HCT116 (cell line): Measurements from ENCODE around the gene KIFAP3. TPM values are rescaled to one million over a fixed set of nuclear protein-coding genes. Genes with fewer than 3 reads are reported as not detected.

Experiments
- ATAC-seq: fragments of 200-7000 bp; cut with Tn5 transposase; 2 replicates; pipeline ENCODE4 v1.9.1; 2020; ENCODE audit warnings: mild to moderate bottlenecking, moderate library complexity
- BruUV-seq: library from RNA; stranded (reverse); fragments of 400-500 nt; replicated peaks from 2 replicates; lab custom pipeline; 2021; lab: Mats Ljungman, UMichigan
- CTCF ChIA-PET: fragments of 300-600 bp; sonication (Branson Sonifier 250); formaldehyde crosslinking; loops from one replicate; lab custom pipeline; 2021; ENCODE audit warnings: antibody characterized with exemption; lab: Charles Lee
- POLR2A ChIA-PET: fragments of 300-600, 350-600 bp; sonication (Branson Sonifier 250); formaldehyde crosslinking; loops from one replicate; lab custom pipeline; 2021; ENCODE audit warnings: antibody characterized with exemption; lab: Charles Lee
- RAD21 ChIA-PET, 2 experiments: fragments of 300-600 bp; sonication (Branson Sonifier 250); formaldehyde crosslinking; loops; one replicate each; lab custom pipeline; 2023; ENCODE audit warnings: low total read pairs in 2 of 2; ENCODE audit not compliant: uncharacterized antibody in 2 of 2, unreplicated experiment in 2 of 2, low non-redundant PET in 1 of 2; lab: Charles Lee
- DNase-seq: peaks from one replicate; pipeline ENCODE4 v3.0.0-alpha.2; 2010; ENCODE audit warnings: low read depth, low spot score
- H2AFZ ChIP-seq: fragments of 200-600 bp; shearing (Covaris generic), sonication (generic); 2 replicates; pipeline ENCODE4 v1.6.1; 2017; ENCODE audit warnings: low read depth, mixed run types, mixed read lengths, antibody characterized with exemption, low read length; ENCODE audit not compliant: poor library complexity, severe bottlenecking
- H3K27ac ChIP-seq: 2 replicates; pipeline ENCODE4 v1.5.1; 2012; ENCODE audit warnings: low read depth, low read length
- H3K27me3 ChIP-seq: fragments of 200-600 bp; sonication (generic); 2 replicates; pipeline ENCODE4 v1.6.1; 2016; ENCODE audit warnings: mixed run types, low read length, mixed read lengths; ENCODE audit not compliant: insufficient read depth
- H3K36me3 ChIP-seq, 2 experiments: fragments of 200-500 bp in 1 of 2; fragments of 200-600 bp in 1 of 2; sonication (Bioruptor generic) in 1 of 2; sonication (generic) in 1 of 2; 2 replicates each; pipeline versions ENCODE4 v1.5.1 to v1.6.1; 2014 to 2016; ENCODE audit warnings: low read length in 2 of 2, inconsistent platforms in 1 of 2, mixed read lengths in 1 of 2, mixed run types in 1 of 2; ENCODE audit not compliant: insufficient read depth in 2 of 2, control insufficient read depth in 1 of 2
- H3K4me1 ChIP-seq, 2 experiments: fragments of 200-600 bp in 1 of 2; sonication (generic) in 1 of 2; 2 replicates each; pipeline versions ENCODE4 v1.5.1 to v1.6.1; 2012 to 2017; ENCODE audit warnings: low read length in 2 of 2, inconsistent platforms in 1 of 2, mild to moderate bottlenecking in 1 of 2, mixed read lengths in 1 of 2, mixed run types in 1 of 2, moderate library complexity in 1 of 2; ENCODE audit not compliant: insufficient read depth in 2 of 2, control insufficient read depth in 1 of 2
- H3K4me2 ChIP-seq: fragments of 200-600 bp; sonication (generic); 2 replicates; pipeline ENCODE4 v1.6.1; 2017; ENCODE audit warnings: mixed run types, low read length, mixed read lengths
- H3K4me3 ChIP-seq, 2 experiments: fragments of 200-600 bp in 1 of 2; sonication (generic) in 1 of 2; replicated peaks in 1 of 2; 2 replicates each; pipeline ENCODE4 v1.5.1; 2011 to 2016; ENCODE audit warnings: low read length in 2 of 2, control low read depth in 1 of 2, low read depth in 1 of 2, mild to moderate bottlenecking in 1 of 2, mixed read lengths in 1 of 2, mixed run types in 1 of 2
- H3K79me2 ChIP-seq: fragments of 200-600 bp; sonication (generic); 2 replicates; pipeline ENCODE4 v1.6.1; 2017; ENCODE audit warnings: mild to moderate bottlenecking, mixed run types, low read length, moderate library complexity, mixed read lengths; ENCODE audit not compliant: insufficient read depth
- H3K9ac ChIP-seq: fragments of 200-600 bp; sonication (generic); 2 replicates; pipeline ENCODE4 v1.6.1; 2016; ENCODE audit warnings: low read length, mixed read lengths
- H3K9me2 ChIP-seq: fragments of 200-600 bp; sonication (generic), shearing (Covaris generic); 2 replicates; pipeline ENCODE4 v1.6.1; 2017; ENCODE audit warnings: mixed run types, mild to moderate bottlenecking, moderate library complexity; ENCODE audit not compliant: insufficient read depth
- H3K9me3 ChIP-seq, 2 experiments: fragments of 200-500 bp in 1 of 2; fragments of 200-600 bp in 1 of 2; sonication (Bioruptor generic) in 1 of 2; sonication (generic) in 1 of 2; 2 replicates each; pipeline ENCODE4 v1.6.1; 2014 to 2017; ENCODE audit warnings: low read length in 2 of 2, mixed read lengths in 2 of 2, inconsistent platforms in 1 of 2, low read depth in 1 of 2, mild to moderate bottlenecking in 1 of 2, mixed run types in 1 of 2, moderate library complexity in 1 of 2; ENCODE audit not compliant: control insufficient read depth in 1 of 2, insufficient read depth in 1 of 2
- H4K20me1 ChIP-seq: fragments of 200-600 bp; sonication (generic), shearing (Covaris generic); 2 replicates; pipeline ENCODE4 v1.6.1; 2017; ENCODE audit warnings: mixed run types, mild to moderate bottlenecking, moderate library complexity; ENCODE audit not compliant: insufficient read depth
- CBX3 ChIP-seq: IDR thresholded peaks from 2 replicates; pipeline ENCODE4 v1.6.1; 2012; ENCODE audit warnings: low read depth
- CEBPB ChIP-seq: IDR thresholded peaks from 2 replicates; pipeline ENCODE4 v1.6.1; 2012; ENCODE audit warnings: low read depth
- ELF1 ChIP-seq: IDR thresholded peaks from 2 replicates; pipeline ENCODE4 v1.6.1; 2012; ENCODE audit warnings: low read depth, borderline replicate concordance
- EZH2 ChIP-seq: fragments of 200-600 bp; sonication (generic); IDR thresholded peaks from 2 replicates; pipeline ENCODE4 v1.6.1; 2017; ENCODE audit warnings: antibody characterized with exemption, mixed run types
- FOSL1 ChIP-seq: IDR thresholded peaks from 2 replicates; pipeline ENCODE4 v1.6.1; 2012; ENCODE audit warnings: low read depth
- JUND ChIP-seq: IDR thresholded peaks from 2 replicates; pipeline ENCODE4 v1.6.1; 2012
- POLR2A ChIP-seq: IDR thresholded peaks from 2 replicates; pipeline ENCODE4 v1.7.0; 2011; ENCODE audit warnings: borderline replicate concordance; ENCODE audit not compliant: insufficient read depth, insufficient read length; ENCODE audit errors: extremely low read depth
- POLR2AphosphoS5 ChIP-seq: IDR thresholded peaks from 2 replicates; pipeline ENCODE4 v1.6.1; 2011; ENCODE audit warnings: mild to moderate bottlenecking, low read depth, low read length, moderate library complexity
- RAD21 ChIP-seq: IDR thresholded peaks from 2 replicates; pipeline ENCODE4 v1.6.1; 2012; ENCODE audit warnings: low read depth, mild to moderate bottlenecking
- SRF ChIP-seq: IDR thresholded peaks from 2 replicates; pipeline ENCODE4 v1.6.1; 2012; ENCODE audit warnings: low read depth
- TCF7L2 ChIP-seq: IDR thresholded peaks from 2 replicates; pipeline ENCODE4 v1.7.0; 2011; ENCODE audit warnings: borderline replicate concordance, inconsistent platforms; ENCODE audit not compliant: insufficient read depth, insufficient read length; ENCODE audit errors: extremely low read depth
- YY1 ChIP-seq: IDR thresholded peaks from 2 replicates; pipeline ENCODE4 v1.6.1; 2011; ENCODE audit warnings: low read length, low read depth, moderate library complexity, mild to moderate bottlenecking; ENCODE audit not compliant: insufficient replicate concordance; ENCODE audit errors: extremely low read depth
- ZNF274 ChIP-seq: fragments of 200-500 bp; sonication (Bioruptor generic); IDR thresholded peaks from 2 replicates; pipeline ENCODE4 v1.6.1; 2014; ENCODE audit warnings: mild to moderate bottlenecking, low read depth, low read length, inconsistent platforms
- intact Hi-C: fragments of 100-400 bp; cut with micrococcal nuclease; formaldehyde crosslinking; loops from 2 replicates; pipeline ENCODE4 v1.10.0; 2022
- total RNA-seq: library from RNA; stranded (reverse); gene quantifications from one replicate; pipeline ENCODE4 v1.2.1, GENCODE V29; 2021; ENCODE audit not compliant: unreplicated experiment

The KIFAP3 gene
- total RNA-seq, 1 experiment from 2014 or later = 10.8 TPM

GRCh38 chr1:170027760-170028159 lies 46.7 kb downstream of the KIFAP3 start:
- no peak for DNase-seq
- intact Hi-C loops = no loop called here
- no TSS peak for BruUV-seq

GRCh38 chr1:170020859-170021258 lies 53.6 kb downstream of the KIFAP3 start:
- Histone ChIP-seq H3K4me1 (peaks cover 0 to 4% of the 10 kb centered on the region in 2 experiments; a peak in 1 of 4 replicates), H4K20me1 (no peaks in the 10 kb centered on the region), H3K79me2 (no peaks in the 10 kb centered on the region), H3K27me3 (no peaks in the 10 kb centered on the region), H3K4me3 (no peak overlapping the region), H2AFZ (no peak overlapping the region), H3K9me2 (no peaks in the 10 kb centered on the region), H3K4me2 (no peak overlapping the region), H3K9me3 (no peaks in the 10 kb centered on the region), H3K9ac (no peak overlapping the region), H3K27ac (no peak overlapping the region), H3K36me3 (no peaks in the 10 kb centered on the region)
- POLR2A ChIA-PET = no interaction called here
- ATAC-seq (no peak), DNase-seq (no peak)
- RAD21 ChIA-PET = no interaction called here
- BruUV-seq = no TSS peak
- CTCF ChIA-PET = no interaction called here
- no peak for TF ChIP-seq CEBPB
- intact Hi-C loops = no loop called here

More at GRCh38 chr1:170027760-170028159, 46.7 kb downstream of the KIFAP3 start:
- Histone ChIP-seq H3K4me3 (no peak overlapping the region), H3K4me1 (no peaks in the 10 kb centered on the region), H3K27ac (no peak overlapping the region), H3K27me3 (no peaks in the 10 kb centered on the region), H3K9me3 (no peaks in the 10 kb centered on the region; a peak in 2 of 4 replicates), H2AFZ (no peak overlapping the region), H4K20me1 (no peaks in the 10 kb centered on the region), H3K36me3 (no peaks in the 10 kb centered on the region), H3K9me2 (no peaks in the 10 kb centered on the region), H3K4me2 (no peak overlapping the region), H3K79me2 (no peaks in the 10 kb centered on the region), H3K9ac (no peak overlapping the region)
- CTCF ChIA-PET = no interaction called here
- RAD21 ChIA-PET = no interaction called here
- ATAC-seq = no peak
- no peak for TF ChIP-seq SRF
- peak; percentile 52; the same call in 1 of the 2 replicates for TF ChIP-seq CBX3
- POLR2A ChIA-PET = no interaction called here

DNA sequence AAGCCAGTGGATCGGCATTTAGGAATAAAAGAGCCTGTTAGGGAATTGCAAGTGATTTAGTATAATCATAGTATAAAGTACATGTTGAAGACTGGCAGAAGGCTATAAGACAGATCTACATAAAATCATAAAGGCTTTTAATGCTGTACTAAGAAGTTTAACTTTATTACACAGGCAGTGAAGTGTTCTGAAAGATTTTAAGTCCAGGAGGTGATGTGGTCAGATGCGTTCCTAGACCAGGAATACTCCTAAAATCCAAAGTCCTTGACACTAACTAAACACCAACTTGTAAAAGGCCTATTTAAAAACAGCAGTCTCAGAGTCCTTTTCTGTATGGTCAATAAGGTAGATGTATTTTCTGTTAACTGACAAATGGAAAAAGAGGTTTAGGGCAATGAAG lies 57.0 kb downstream of the KIFAP3 start:
- H3K9me2 ChIP-seq = no peaks in the 10 kb centered on the region
- DNase-seq (no peak), ATAC-seq (no peak)
- ChIA-PET RAD21 (no interaction called here), CTCF (no interaction called here), POLR2A (no interaction called here)
- H4K20me1 ChIP-seq = no peaks in the 10 kb centered on the region
- H3K27me3 ChIP-seq = no peaks in the 10 kb centered on the region
- H2AFZ ChIP-seq = no peak overlapping the region
- H3K27ac ChIP-seq = no peak overlapping the region
- no TSS peak for BruUV-seq
- H3K4me3 ChIP-seq = no peak overlapping the region
- H3K9ac ChIP-seq = no peak overlapping the region
- no peaks in the 10 kb centered on the region for H3K9me3 ChIP-seq
- H3K4me1 ChIP-seq = peaks cover 0 to 4% of the 10 kb centered on the region in 2 experiments; a peak in 1 of 4 replicates
- H3K4me2 ChIP-seq = no peak overlapping the region
- intact Hi-C loops = no loop called here
- no peaks in the 10 kb centered on the region for H3K79me2 ChIP-seq
- no peaks in the 10 kb centered on the region for H3K36me3 ChIP-seq
- no peak for TF ChIP-seq TCF7L2
- no peak for TF ChIP-seq ZNF274
- no peak for TF ChIP-seq JUND
- TF ChIP-seq POLR2AphosphoS5 = no peak
- no peak for TF ChIP-seq EZH2
- no peak for TF ChIP-seq ELF1
- TF ChIP-seq CBX3 = no peak
- TF ChIP-seq YY1 = no peak
- TF ChIP-seq POLR2A = no peak
- no peak for TF ChIP-seq FOSL1
- TF ChIP-seq RAD21 = no peak
